Measurements from ENCODE around the gene SPPL2A.
"Not testable (repeated sequence)": the region's sequence is repeated elsewhere in the genome, so short reads cannot be mapped to it uniquely, and the experiment has no call there.

The SPPL2A gene

GRCh38 chr15:50813089-50813488 is 47.6 kb upstream of the SPPL2A start:
- TF ChIP-seq OSR1 (CRISPR knock-in tag; IDR thresholded peaks at IDR 0.05): no peak
- no peak for TF ChIP-seq ESRRG (CRISPR knock-in tag; IDR thresholded peaks at IDR 0.05)
- no peak for TF ChIP-seq TSHZ2 (CRISPR knock-in tag; IDR thresholded peaks at IDR 0.05)
- no peak for TF ChIP-seq SNAI2 (CRISPR knock-in tag; IDR thresholded peaks at IDR 0.05)
- TF ChIP-seq PATZ1 (CRISPR knock-in tag; IDR thresholded peaks at IDR 0.05; ENCODE audit: borderline replicate concordance): no peak
- TF ChIP-seq PPARA (CRISPR knock-in tag; IDR thresholded peaks at IDR 0.05; ENCODE audit: borderline replicate concordance): no peak
- TF ChIP-seq POU6F1 (CRISPR knock-in tag; IDR thresholded peaks at IDR 0.05; ENCODE audit: borderline replicate concordance, low read depth): no peak
- TF ChIP-seq ZFP30 (CRISPR knock-in tag; IDR thresholded peaks at IDR 0.05): no peak
- TF ChIP-seq ZC3H10 (CRISPR knock-in tag; IDR thresholded peaks at IDR 0.05): no peak
- TF ChIP-seq TCF4 (CRISPR knock-in tag; IDR thresholded peaks at IDR 0.05; ENCODE audit: borderline replicate concordance): no peak
- no peak for TF ChIP-seq BACH2 (CRISPR knock-in tag; IDR thresholded peaks at IDR 0.05; ENCODE audit: borderline replicate concordance)
- TF ChIP-seq TOX (CRISPR knock-in tag; IDR thresholded peaks at IDR 0.05; ENCODE audit: borderline replicate concordance): no peak
- TF ChIP-seq RARB (CRISPR knock-in tag; IDR thresholded peaks at IDR 0.05): no peak
- TF ChIP-seq ZNF70 (CRISPR knock-in tag; IDR thresholded peaks at IDR 0.05): no peak
- no peak for TF ChIP-seq CSDC2 (CRISPR knock-in tag; IDR thresholded peaks at IDR 0.05)
- no peak for TF ChIP-seq GLIS3 (CRISPR knock-in tag; IDR thresholded peaks at IDR 0.05)
- no peak for TF ChIP-seq ZNF565 (CRISPR knock-in tag; conservative IDR thresholded peaks at IDR 0.05; ENCODE audit: low read depth)
- TF ChIP-seq ISL1 (CRISPR knock-in tag; IDR thresholded peaks at IDR 0.05): no peak
- no peak for TF ChIP-seq CREB5 (CRISPR knock-in tag; IDR thresholded peaks at IDR 0.05; ENCODE audit: low read depth)
- ATAC-seq: no peak

- ATAC-seq: not testable (repeated sequence)
Observed at GRCh38 chr15:50812181-50812506, 46.6 kb upstream of the SPPL2A start.

GRCh38 chr15:50811461-50812180 is 46.1 kb upstream of the SPPL2A start:
- not testable (repeated sequence) for ATAC-seq

- no peak for ATAC-seq
- TF ChIP-seq PATZ1 (CRISPR knock-in tag; IDR thresholded peaks at IDR 0.05; ENCODE audit: borderline replicate concordance) (no peak), ISL1 (CRISPR knock-in tag; IDR thresholded peaks at IDR 0.05) (peak; percentile 79)
Observed at GRCh38 chr15:50810128-50810527, 44.6 kb upstream of the SPPL2A start.

All from SK-N-SH treated with all-trans-retinoic acid at 6 μM for 48 hours (cell line).